ENCODE results near the gene RIPOR2. TPM values are rescaled to one million over a fixed set of nuclear protein-coding genes. Genes with fewer than 3 reads are reported as not detected.
"Not testable (repeated sequence)": the region's sequence is repeated elsewhere in the genome, so short reads cannot be mapped to it uniquely, and the experiment has no call there.

Gene RIPOR2
- polyA plus RNA-seq, 3 donors from 2014 or later: 262 to 392 (median 334) TPM

- no peaks in the 10 kb centered on the region for H3K9me3 Mint-ChIP-seq
- H3K27ac Mint-ChIP-seq: no peak overlapping the region
- H3K4me3 Mint-ChIP-seq: no peak overlapping the region
- no peak for DNase-seq
- no peaks in the 10 kb centered on the region for H3K4me1 Mint-ChIP-seq
- peaks cover 0 to 7% (median 2%) of the 10 kb centered on the region in 3 donors for H3K27me3 Mint-ChIP-seq (ENCODE audit: low read depth in 3 of 3)
- H3K36me3 Mint-ChIP-seq: no peaks in the 10 kb centered on the region
These were observed 178.1 kb downstream of the RIPOR2 start for GRCh38 chr6:24757611-24758010.

- H3K36me3 Mint-ChIP-seq: no peaks in the 10 kb centered on the region
- H3K4me1 Mint-ChIP-seq: no peaks in the 10 kb centered on the region
- H3K27ac Mint-ChIP-seq: no peak overlapping the region
- no peaks in the 10 kb centered on the region for H3K9me3 Mint-ChIP-seq
- peaks cover 0 to 8% (median 2%) of the 10 kb centered on the region in 3 donors for H3K27me3 Mint-ChIP-seq (ENCODE audit: low read depth in 3 of 3)
- no peak overlapping the region for H3K4me3 Mint-ChIP-seq
- no peak for DNase-seq
These were observed 180.5 kb downstream of the RIPOR2 start for GRCh38 chr6:24755279-24755678.

- H3K4me1 Mint-ChIP-seq; H3K27me3 Mint-ChIP-seq (ENCODE audit: low read depth in 3 of 3); H3K9me3 Mint-ChIP-seq; H3K36me3 Mint-ChIP-seq; H3K27ac Mint-ChIP-seq; H3K4me3 Mint-ChIP-seq; DNase-seq: not testable (repeated sequence)
These were observed 181.4 kb downstream of the RIPOR2 start for GRCh38 chr6:24754378-24754777.

Other genes starting within 250 kb of the RIPOR2 start
- gene C6orf62, start 216.8 kb downstream of the RIPOR2 start, polyA plus RNA-seq: 100 to 1,000 TPM in 1 of 3 donors, 10 to 100 TPM in 2; 63.0 to 140 (median 96.4) TPM
- 1 to 10 TPM; 5.1 to 9.6 (median 5.2) TPM for gene GMNN, start 161.0 kb downstream of the RIPOR2 start, polyA plus RNA-seq
- gene ARMH2, start 137.0 kb downstream of the RIPOR2 start, polyA plus RNA-seq: not detected

Measured in immature natural killer cell (primary cell).